GM23248 (cell line): ENCODE measurements around the gene FOXD1. TPM values are rescaled to one million over a fixed set of nuclear protein-coding genes. Genes with fewer than 3 reads are reported as not detected.
A peak's percentile ranks its signal among the peaks of the same experiment; 100 is the strongest.

Experiments
- DNase-seq: peaks from one replicate; pipeline ENCODE4 v3.0.0-alpha.2; 2015
- H2AFZ ChIP-seq: fragments of 200-600 bp; sonication (generic); 2 replicates; pipeline ENCODE4 v1.6.1; 2016; ENCODE audit warnings: antibody characterized with exemption
- H3F3A ChIP-seq: fragments of 200-600 bp; sonication (generic); 2 replicates; pipeline ENCODE4 v1.6.1; 2016; ENCODE audit warnings: mild to moderate bottlenecking, antibody characterized with exemption, mixed run types; ENCODE audit not compliant: insufficient read depth
- H3K27ac ChIP-seq: fragments of 200-600 bp; sonication (generic); 2 replicates; pipeline ENCODE4 v1.5.1; 2016; ENCODE audit warnings: mild to moderate bottlenecking
- H3K27me3 ChIP-seq: fragments of 200-600 bp; sonication (generic); replicated peaks from 2 replicates; pipeline ENCODE4 v1.6.1; 2016; ENCODE audit warnings: mild to moderate bottlenecking; ENCODE audit not compliant: insufficient read depth
- H3K36me3 ChIP-seq: fragments of 200-600 bp; sonication (generic); 2 replicates; pipeline ENCODE4 v1.6.1; 2016; ENCODE audit warnings: low read depth, mild to moderate bottlenecking
- H3K4me1 ChIP-seq: fragments of 200-600 bp; sonication (generic); 2 replicates; pipeline ENCODE4 v1.6.1; 2016; ENCODE audit warnings: mild to moderate bottlenecking; ENCODE audit not compliant: insufficient read depth
- H3K4me2 ChIP-seq: fragments of 200-600 bp; sonication (generic); one replicate; pipeline ENCODE4 v1.6.1; 2016; ENCODE audit warnings: mild to moderate bottlenecking; ENCODE audit not compliant: unreplicated experiment
- H3K4me3 ChIP-seq: fragments of 200-600 bp; sonication (generic); 2 replicates; pipeline ENCODE4 v1.5.1; 2016; ENCODE audit warnings: mild to moderate bottlenecking
- H3K79me2 ChIP-seq: fragments of 200-600 bp; sonication (generic); 2 replicates; pipeline ENCODE4 v1.6.1; 2016; ENCODE audit warnings: mild to moderate bottlenecking; ENCODE audit not compliant: insufficient read depth
- H3K9ac ChIP-seq: fragments of 200-600 bp; sonication (generic); 2 replicates; pipeline ENCODE4 v1.6.1; 2016; ENCODE audit warnings: mild to moderate bottlenecking
- H3K9me2 ChIP-seq: fragments of 200-600 bp; sonication (generic); 2 replicates; pipeline ENCODE4 v1.6.1; 2016; ENCODE audit warnings: mixed run types, mild to moderate bottlenecking, moderate library complexity; ENCODE audit not compliant: insufficient read depth
- H3K9me3 ChIP-seq: fragments of 200-600 bp; sonication (generic); one replicate; pipeline ENCODE4 v1.6.1; 2017; ENCODE audit warnings: low read depth
- H4K20me1 ChIP-seq: fragments of 200-600 bp; sonication (generic); 2 replicates; pipeline ENCODE4 v1.6.0; 2016; ENCODE audit not compliant: insufficient read depth
- EZH2 ChIP-seq: fragments of 200-600 bp; sonication (generic); IDR thresholded peaks from 2 replicates; pipeline ENCODE4 v1.6.1; 2018; ENCODE audit warnings: antibody characterized with exemption, mild to moderate bottlenecking; ENCODE audit not compliant: insufficient read depth, poor library complexity, severe bottlenecking
- EZH2phosphoT487 ChIP-seq: fragments of 200-600 bp; sonication (generic); IDR thresholded peaks from 2 replicates; pipeline ENCODE4 v1.6.1; 2018; ENCODE audit warnings: antibody characterized with exemption, moderate library complexity, mild to moderate bottlenecking, low read depth; ENCODE audit not compliant: insufficient read depth
- WGBS, 2 experiments: methylation state at CpG; one replicate each; pipeline ENCODE4 v1.1.6; 2015 to 2017; ENCODE audit warnings: low lambda C conversion rate in 2 of 2, low coverage in 1 of 2; ENCODE audit errors: missing lambda C conversion rate in 2 of 2; 5-methylcytosine and 5-hydroxymethylcytosine counted together
- in situ Hi-C: fragments of 300-500 bp; cut with MboI; formaldehyde crosslinking; loops from 2 replicates; pipeline ENCODE4 v1.15.0; 2020
- polyA plus RNA-seq: library from polyadenylated mRNA; unstranded; fragments of >200 nt; fragmentation: Nextera tagmentation; extraction: Ambion mirVana; gene quantifications from 2 replicates; pipeline ENCODE4 v1.2.1, GENCODE V29; 2016
- total RNA-seq: library from RNA; depleted of rRNA; stranded (reverse); fragments of >200 nt; shearing (Covaris generic); gene quantifications from 2 replicates; pipeline ENCODE4 v1.2.3, GENCODE V29; 2014

FOXD1 gene
- total and polyA plus RNA-seq, 2 experiments from 2014 or later, result 8.0 to 53.9 TPM

GRCh38 chr5:73417303-73418034 is 31.1 kb downstream of the FOXD1 start:
- peak; percentile 51 for DNase-seq
- in situ Hi-C loops, result no loop called here
- Histone ChIP-seq H3F3A (peaks cover 19% of the 10 kb centered on the region), H3K4me1 (peaks cover 40% of the 10 kb centered on the region), H3K9me2 (no peaks in the 10 kb centered on the region), H3K27me3 (no peaks in the 10 kb centered on the region), H3K9ac (no peak overlapping the region), H3K27ac (peak overlapping the region; percentile 30; the same call in 1 of the 2 replicates), H3K9me3 (no peaks in the 10 kb centered on the region), H3K79me2 (no peaks in the 10 kb centered on the region), H3K4me2 (no peak overlapping the region), H3K4me3 (no peak overlapping the region), H4K20me1 (no peaks in the 10 kb centered on the region), H2AFZ (no peak overlapping the region), H3K36me3 (no peaks in the 10 kb centered on the region)
- TF ChIP-seq EZH2 (no peak), EZH2phosphoT487 (no peak)
- 81 to 83% methylated on average over 10 of the region's 10 CpGs for WGBS, 2 experiments

- Histone ChIP-seq H4K20me1 (no peaks in the 10 kb centered on the region), H2AFZ (no peak overlapping the region), H3K9ac (no peak overlapping the region), H3K4me1 (peaks cover 46% of the 10 kb centered on the region), H3K36me3 (no peaks in the 10 kb centered on the region), H3K9me3 (no peaks in the 10 kb centered on the region), H3K27me3 (no peaks in the 10 kb centered on the region), H3K9me2 (no peaks in the 10 kb centered on the region), H3F3A (peaks cover 25% of the 10 kb centered on the region), H3K27ac (no peak overlapping the region), H3K4me3 (no peak overlapping the region), H3K79me2 (no peaks in the 10 kb centered on the region), H3K4me2 (no peak overlapping the region)
- TF ChIP-seq EZH2, result no peak
- no peak for TF ChIP-seq EZH2phosphoT487
- WGBS, 2 experiments, result 95 to 96% methylated on average over 5 of the region's 5 CpGs
- DNase-seq, result no peak
- in situ Hi-C loops, result no loop called here
Measured at GRCh38 chr5:73415617-73416016, 33.0 kb downstream of the FOXD1 start.

- 92 to 100% methylated on average over 2 of the region's 2 CpGs for WGBS, 2 experiments
Measured at GRCh38 chr5:73415171-73415570, 33.4 kb downstream of the FOXD1 start.

GRCh38 chr5:73412597-73412988 is 36.0 kb downstream of the FOXD1 start:
- Histone ChIP-seq H4K20me1 (no peaks in the 10 kb centered on the region), H2AFZ (no peak overlapping the region), H3K9me3 (no peaks in the 10 kb centered on the region), H3K9me2 (no peaks in the 10 kb centered on the region), H3K36me3 (no peaks in the 10 kb centered on the region), H3K27ac (peak overlapping the region; percentile 63), H3K9ac (no peak overlapping the region), H3K27me3 (no peaks in the 10 kb centered on the region), H3F3A (peaks cover 25% of the 10 kb centered on the region), H3K4me2 (peak overlapping the region; percentile 46), H3K4me1 (peaks cover 26% of the 10 kb centered on the region), H3K4me3 (no peak overlapping the region; the same call in 1 of the 2 replicates), H3K79me2 (no peaks in the 10 kb centered on the region)
- peak; percentile 78 for DNase-seq
- WGBS, 2 experiments, result 0% methylated on average over 1 of the region's 1 CpG
- TF ChIP-seq EZH2phosphoT487 (no peak), EZH2 (no peak)
- in situ Hi-C loops, result no loop called here

More at GRCh38 chr5:73415171-73415570, 33.4 kb downstream of the FOXD1 start:
- Histone ChIP-seq H3K4me3 (no peak overlapping the region), H3K9me2 (no peaks in the 10 kb centered on the region), H3K4me2 (no peak overlapping the region), H3K9ac (no peak overlapping the region), H3K4me1 (peaks cover 45% of the 10 kb centered on the region), H3K27me3 (no peaks in the 10 kb centered on the region), H2AFZ (no peak overlapping the region), H3K9me3 (no peaks in the 10 kb centered on the region), H3F3A (peaks cover 25% of the 10 kb centered on the region), H3K36me3 (no peaks in the 10 kb centered on the region), H3K79me2 (no peaks in the 10 kb centered on the region), H4K20me1 (no peaks in the 10 kb centered on the region), H3K27ac (no peak overlapping the region)
- DNase-seq, result no peak
- TF ChIP-seq EZH2phosphoT487 (no peak), EZH2 (no peak)
- in situ Hi-C loops, result no loop called here
